BLaER1 (cell line): ENCODE measurements around the gene NATD1.

Experiments
- H3K27ac ChIP-seq: shearing (Covaris generic); formaldehyde crosslinking; 2 replicates; pipeline ENCODE4 v1.8.1; 2022
- H3K27me3 ChIP-seq: shearing (Covaris generic); formaldehyde crosslinking; 2 replicates; pipeline ENCODE4 v1.8.1; 2022
- H3K36me3 ChIP-seq: shearing (Covaris generic); formaldehyde crosslinking; 2 replicates; pipeline ENCODE4 v1.8.1; 2022
- H3K4me1 ChIP-seq: shearing (Covaris generic); formaldehyde crosslinking; 2 replicates; pipeline ENCODE4 v1.8.1; 2022
- H3K4me2 ChIP-seq: shearing (Covaris generic); formaldehyde crosslinking; 2 replicates; pipeline ENCODE4 v1.8.1; 2022
- H3K4me3 ChIP-seq: shearing (Covaris generic); formaldehyde crosslinking; 2 replicates; pipeline ENCODE4 v1.8.1; 2022
- H3K9ac ChIP-seq: shearing (Covaris generic); formaldehyde crosslinking; 2 replicates; pipeline ENCODE4 v1.8.1; 2022
- H3K9me3 ChIP-seq: shearing (Covaris generic); formaldehyde crosslinking; 2 replicates; pipeline ENCODE4 v1.8.1; 2022
- H4K20me1 ChIP-seq: shearing (Covaris generic); formaldehyde crosslinking; 2 replicates; pipeline ENCODE4 v1.8.1; 2022
- Cebpa-rat ChIP-seq: shearing (Covaris generic); IDR thresholded peaks from 2 replicates; pipeline ENCODE4 v1.8.1; 2022

The NATD1 gene

GRCh38 chr17:21262259-21262993 is 9.2 kb upstream of the NATD1 start:
- Histone ChIP-seq H3K27ac (no peak overlapping the region), H4K20me1 (no peaks in the 10 kb centered on the region), H3K9ac (no peak overlapping the region), H3K27me3 (no peaks in the 10 kb centered on the region), H3K4me3 (no peak overlapping the region), H3K36me3 (no peaks in the 10 kb centered on the region), H3K4me2 (no peak overlapping the region; the same call in 1 of the 2 replicates), H3K4me1 (peaks cover 12% of the 10 kb centered on the region), H3K9me3 (no peaks in the 10 kb centered on the region)
- TF ChIP-seq Cebpa-rat: no peak

DNA sequence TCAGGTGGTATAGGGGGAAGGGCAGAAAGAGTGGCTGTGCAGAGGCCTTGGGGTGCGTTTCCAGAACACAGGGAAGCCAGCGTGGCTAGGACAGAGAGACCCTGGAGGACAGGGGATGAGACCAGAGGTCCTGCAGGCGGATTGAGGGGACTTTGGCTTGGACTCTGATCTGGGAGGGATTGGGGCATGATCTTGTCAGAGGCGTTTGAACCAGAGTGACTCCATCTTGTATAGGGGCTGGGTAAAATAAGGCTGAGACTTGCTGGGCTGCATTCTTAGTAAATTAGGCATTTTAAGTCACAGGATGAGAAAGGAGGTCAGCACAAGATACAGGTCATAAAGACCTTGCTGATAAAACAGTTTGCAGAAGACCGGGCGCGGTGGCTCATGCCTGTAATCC is 5.4 kb upstream of the NATD1 start:
- TF ChIP-seq Cebpa-rat: no peak
- peaks cover 14% of the 10 kb centered on the region for H3K4me1 ChIP-seq
- H3K9ac ChIP-seq: no peak overlapping the region
- no peaks in the 10 kb centered on the region for H3K9me3 ChIP-seq
- no peaks in the 10 kb centered on the region for H4K20me1 ChIP-seq
- H3K27me3 ChIP-seq: peaks cover 9% of the 10 kb centered on the region; the same call in 1 of the 2 replicates
- H3K4me2 ChIP-seq: no peak overlapping the region
- H3K27ac ChIP-seq: no peak overlapping the region
- no peak overlapping the region for H3K4me3 ChIP-seq
- no peaks in the 10 kb centered on the region for H3K36me3 ChIP-seq

- no peaks in the 10 kb centered on the region for H3K36me3 ChIP-seq
- peak overlapping the region; percentile 80 for H3K4me3 ChIP-seq
- H3K4me2 ChIP-seq: peak overlapping the region; percentile 97
- peaks cover 33% of the 10 kb centered on the region for H3K27me3 ChIP-seq
- peak overlapping the region; percentile 76 for H3K9ac ChIP-seq
- H3K9me3 ChIP-seq: no peaks in the 10 kb centered on the region
- no peak overlapping the region for H3K27ac ChIP-seq
- TF ChIP-seq Cebpa-rat: no peak
- peaks cover 39% of the 10 kb centered on the region for H4K20me1 ChIP-seq
- peaks cover 34% of the 10 kb centered on the region for H3K4me1 ChIP-seq
Measured at GRCh38 chr17:21253646-21254441, 634 bp upstream of the NATD1 start.

GRCh38 chr17:21252289-21252795 is 868 bp downstream of the NATD1 start:
- Histone ChIP-seq H3K27ac (no peak overlapping the region), H4K20me1 (peaks cover 41% of the 10 kb centered on the region), H3K9me3 (no peaks in the 10 kb centered on the region), H3K9ac (peak overlapping the region; percentile 76), H3K4me1 (peaks cover 34% of the 10 kb centered on the region), H3K36me3 (no peaks in the 10 kb centered on the region), H3K4me3 (peak overlapping the region; percentile 80), H3K27me3 (peaks cover 33% of the 10 kb centered on the region), H3K4me2 (peak overlapping the region; percentile 97)
- no peak for TF ChIP-seq Cebpa-rat

DNA sequence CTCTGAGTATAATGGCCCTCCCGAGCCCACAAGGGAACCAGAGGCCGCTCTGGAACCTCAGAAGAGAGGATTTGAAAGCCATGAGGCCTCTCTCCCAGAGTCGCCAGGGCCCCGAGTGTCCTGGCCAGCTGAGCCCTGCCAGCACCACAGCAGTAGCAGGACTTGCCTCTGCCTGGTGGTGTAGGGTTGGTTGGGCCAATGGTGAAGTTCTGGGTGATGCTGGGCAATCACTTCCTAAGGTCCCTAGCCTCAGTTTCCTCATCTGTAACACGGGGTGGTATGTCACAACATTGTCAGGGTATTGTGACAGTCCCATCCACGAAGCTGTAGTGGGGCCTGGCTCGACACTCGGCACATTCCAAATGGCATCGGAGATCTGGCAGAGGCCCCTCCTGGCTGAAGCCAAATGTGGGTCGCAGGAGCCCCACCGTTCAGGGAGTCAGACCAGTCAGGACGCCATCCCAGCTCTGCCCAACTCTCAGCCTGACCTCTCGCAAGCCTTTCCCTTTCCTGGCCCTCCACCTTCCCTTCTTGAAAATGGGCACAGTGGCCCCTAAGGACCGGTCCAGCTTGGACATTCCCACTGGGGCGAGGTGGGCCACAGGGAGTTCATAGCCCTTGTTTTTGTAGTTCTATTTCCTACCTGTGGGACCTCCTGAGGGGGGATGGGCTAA is 1.7 kb downstream of the NATD1 start:
- no peaks in the 10 kb centered on the region for H3K9me3 ChIP-seq
- no peak for TF ChIP-seq Cebpa-rat
- peaks cover 34% of the 10 kb centered on the region for H3K4me1 ChIP-seq
- H3K4me2 ChIP-seq: no peak overlapping the region; the same call in 1 of the 2 replicates
- H3K4me3 ChIP-seq: no peak overlapping the region
- no peak overlapping the region for H3K27ac ChIP-seq
- H3K27me3 ChIP-seq: peaks cover 33% of the 10 kb centered on the region
- H3K36me3 ChIP-seq: no peaks in the 10 kb centered on the region
- H4K20me1 ChIP-seq: peaks cover 41% of the 10 kb centered on the region
- no peak overlapping the region for H3K9ac ChIP-seq

DNA sequence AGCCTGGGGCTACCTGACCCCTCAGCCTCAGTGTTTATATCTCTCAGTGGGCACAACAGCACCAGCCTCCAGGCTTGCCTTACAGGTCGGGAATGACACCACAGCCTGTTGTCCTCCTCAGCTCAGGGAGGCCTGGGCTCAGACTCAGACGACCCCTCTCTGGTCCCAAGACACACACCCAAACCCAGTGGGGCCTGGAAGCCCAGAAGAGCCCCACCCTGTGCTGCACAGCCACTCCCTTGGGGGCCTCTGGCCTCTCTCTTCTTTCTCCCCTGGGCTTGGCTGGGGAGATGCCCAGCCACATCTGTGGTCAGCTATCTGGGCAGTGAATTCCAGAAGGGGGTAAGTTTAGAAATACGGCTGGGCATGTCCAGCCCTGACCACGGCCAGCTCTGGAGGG is 2.4 kb downstream of the NATD1 start:
- peaks cover 33% of the 10 kb centered on the region for H3K27me3 ChIP-seq
- TF ChIP-seq Cebpa-rat: no peak
- 0 out of 2 replicates have a peak overlapping the region, but pooled peaks have one; percentile 29 for H3K9ac ChIP-seq
- no peak overlapping the region; the same call in 1 of the 2 replicates for H3K4me2 ChIP-seq
- H3K27ac ChIP-seq: no peak overlapping the region
- no peaks in the 10 kb centered on the region for H3K36me3 ChIP-seq
- H3K9me3 ChIP-seq: no peaks in the 10 kb centered on the region
- no peak overlapping the region for H3K4me3 ChIP-seq
- H4K20me1 ChIP-seq: peaks cover 41% of the 10 kb centered on the region
- H3K4me1 ChIP-seq: peaks cover 38% of the 10 kb centered on the region

DNA sequence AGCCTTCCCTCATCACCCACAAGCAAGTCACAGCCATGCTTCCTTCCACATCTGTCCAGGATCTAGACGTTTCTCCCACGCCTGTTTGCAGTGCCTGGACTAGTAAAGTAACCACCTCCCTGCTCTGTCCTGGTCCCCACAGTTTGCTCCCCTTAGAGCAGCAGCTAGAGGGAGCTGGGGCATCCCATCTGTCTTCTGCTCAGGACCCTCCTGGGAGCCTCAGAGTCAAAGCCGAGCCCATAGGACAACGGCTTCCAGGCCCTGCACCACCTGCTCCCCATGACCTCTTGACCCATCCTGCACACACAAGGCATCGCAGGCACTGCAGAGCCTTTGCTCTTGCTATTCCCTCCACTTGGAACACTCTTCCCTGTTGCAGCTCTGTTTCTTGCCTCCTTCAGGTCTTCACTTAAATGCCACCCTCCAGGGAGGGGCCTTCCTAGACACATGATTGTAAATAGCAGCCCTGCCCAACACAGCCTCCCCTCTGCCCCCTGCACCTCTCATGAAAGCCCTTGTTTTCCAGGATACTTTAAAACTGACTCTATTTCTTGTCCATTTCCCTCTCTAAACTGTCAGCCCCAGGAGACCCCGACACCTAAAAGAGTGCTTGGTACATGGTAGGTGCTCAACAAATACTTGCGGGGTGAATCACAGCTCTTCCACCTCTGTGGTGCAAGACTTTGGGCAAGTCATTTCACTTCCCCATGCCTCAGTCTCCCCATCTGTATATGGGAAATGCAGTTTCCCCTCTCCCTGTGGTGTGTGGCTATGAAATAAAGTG is 3.1 kb downstream of the NATD1 start:
- H3K4me3 ChIP-seq: no peak overlapping the region
- H3K36me3 ChIP-seq: no peaks in the 10 kb centered on the region
- peak overlapping the region; percentile 26; the same call in 1 of the 2 replicates for H3K4me2 ChIP-seq
- no peaks in the 10 kb centered on the region for H3K9me3 ChIP-seq
- TF ChIP-seq Cebpa-rat: no peak
- H3K27ac ChIP-seq: no peak overlapping the region
- peaks cover 41% of the 10 kb centered on the region for H4K20me1 ChIP-seq
- H3K9ac ChIP-seq: no peak overlapping the region
- peaks cover 33% of the 10 kb centered on the region for H3K27me3 ChIP-seq
- H3K4me1 ChIP-seq: peaks cover 44% of the 10 kb centered on the region

DNA sequence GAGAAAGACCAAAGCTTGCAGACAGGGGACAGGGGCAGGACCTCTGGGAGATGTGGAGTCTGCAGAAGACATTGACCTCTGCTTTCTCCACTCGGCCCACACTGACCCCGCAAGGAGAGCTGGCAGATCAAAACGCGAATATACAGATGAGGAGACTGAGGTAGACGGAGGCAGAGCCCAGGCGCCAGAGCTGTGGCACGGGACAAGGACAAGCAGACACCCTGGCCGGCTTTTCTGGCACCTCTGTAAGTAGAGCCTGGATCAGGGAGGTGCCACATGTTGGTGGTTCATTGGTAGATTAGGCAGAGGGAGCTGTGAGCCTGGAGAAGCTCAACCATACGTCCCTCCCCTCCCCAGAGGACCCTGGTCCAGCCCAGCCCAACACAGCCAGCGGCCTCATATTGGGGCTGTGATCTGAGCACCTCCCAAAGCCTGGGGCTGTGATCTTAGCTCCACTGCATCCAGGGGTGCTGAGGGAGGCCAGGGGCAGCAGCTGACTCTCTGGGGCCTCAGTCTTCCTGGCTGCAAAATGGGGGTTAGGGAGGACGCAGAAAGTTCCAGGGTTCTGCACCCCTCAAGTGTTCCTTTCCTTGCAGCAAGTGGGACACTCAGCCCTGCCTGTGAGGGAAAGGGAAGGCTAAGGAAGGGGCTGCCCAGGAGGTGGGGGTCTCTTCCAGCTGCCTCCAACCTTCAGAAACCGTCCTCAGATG is 4.0 kb downstream of the NATD1 start:
- Histone ChIP-seq H3K9me3 (no peaks in the 10 kb centered on the region), H4K20me1 (peaks cover 44% of the 10 kb centered on the region), H3K4me1 (peaks cover 52% of the 10 kb centered on the region), H3K4me3 (no peak overlapping the region), H3K4me2 (no peak overlapping the region), H3K27me3 (peaks cover 29% of the 10 kb centered on the region), H3K27ac (no peak overlapping the region), H3K9ac (no peak overlapping the region), H3K36me3 (no peaks in the 10 kb centered on the region)
- TF ChIP-seq Cebpa-rat: no peak
